ENCODE data around the gene TSPAN32. TPM values are rescaled to one million over a fixed set of nuclear protein-coding genes. Genes with fewer than 3 reads are reported as not detected.

The TSPAN32 gene
- total and polyA plus RNA-seq, 2 donors (not counting 3 experiments of a cell fraction or from before 2014, with no cell fraction given) = not detected

GRCh38 chr11:2252018-2252417 is 49.8 kb upstream of the TSPAN32 start:
- Histone ChIP-seq H3K27me3 (ENCODE audit: control insufficient read depth in 2 of 2, insufficient read depth in 2 of 2, low read length in 2 of 2) (no peaks in the 10 kb centered on the region), H2AFZ (ENCODE audit: low read depth, low read length) (no peak overlapping the region), H4K20me1 (replicated peaks; ENCODE audit: control insufficient read depth, extremely low read depth, insufficient read depth, low read length) (no peaks in the 10 kb centered on the region), H3K9me3 (replicated peaks; ENCODE audit: control insufficient read depth, insufficient read depth, low read length) (no peaks in the 10 kb centered on the region), H3K27ac (ENCODE audit: insufficient read depth, low read depth, low read length) (no peak overlapping the region), H3K79me2 (ENCODE audit: control insufficient read depth, insufficient read depth, low read length) (no peaks in the 10 kb centered on the region), H3K4me3 (replicated peaks in 1 of 3; ENCODE audit: insufficient read depth in 1 of 3, low read depth in 1 of 3, low read length in 3 of 3) (no peak overlapping the region), H3K9ac (replicated peaks; ENCODE audit: extremely low read depth, insufficient read depth, low read length) (no peak overlapping the region), H3K9me1 (replicated peaks; ENCODE audit: control insufficient read depth, extremely low read depth, insufficient read depth, low read length) (no peaks in the 10 kb centered on the region), H3K36me3 (ENCODE audit: control insufficient read depth in 2 of 2, extremely low read depth in 1 of 2, insufficient read depth in 2 of 2, low read length in 2 of 2) (no peaks in the 10 kb centered on the region), H3K4me1 (ENCODE audit: control insufficient read depth, extremely low read depth, insufficient read depth, low read length) (no peaks in the 10 kb centered on the region), H3K4me2 (ENCODE audit: insufficient read depth, low read length) (no peak overlapping the region)
- no peak for FAIRE-seq
- DNase-seq (ENCODE audit: low read depth, low spot score) = no peak
- CTCF ChIA-PET = no interaction called here
- TF ChIP-seq FOS (IDR thresholded peaks at IDR 0.05; ENCODE audit: borderline replicate concordance, insufficient read depth, low read length) = no peak
- no peak for TF ChIP-seq EZH2 (IDR thresholded peaks at IDR 0.05; ENCODE audit: borderline replicate concordance, low read depth, low read length, severe bottlenecking)
- TF ChIP-seq GATA2 (IDR thresholded peaks at IDR 0.05; ENCODE audit: insufficient read depth, insufficient read length, low read depth, low read length) = no peak
- POLR2A ChIA-PET = no interaction called here
- dilution Hi-C loops (cut with MboI; ENCODE audit: extremely low pct_ligation_motif_present, low sequenced_read_pairs) (no loop called here), intact Hi-C loops (cut with micrococcal nuclease) (no loop called here)
- no TSS peak for BruUV-seq (replicated peaks)

GRCh38 chr11:2256293-2256913 is 45.4 kb upstream of the TSPAN32 start:
- FAIRE-seq = no peak

More at GRCh38 chr11:2256293-2256913, 45.4 kb upstream of the TSPAN32 start:
- H3K79me2 ChIP-seq (ENCODE audit: control insufficient read depth, insufficient read depth, low read length) = no peaks in the 10 kb centered on the region
- H3K36me3 ChIP-seq (ENCODE audit: control insufficient read depth in 2 of 2, extremely low read depth in 1 of 2, insufficient read depth in 2 of 2, low read length in 2 of 2) = no peaks in the 10 kb centered on the region
- BruUV-seq (replicated peaks) = no TSS peak
- no peak overlapping the region for H2AFZ ChIP-seq (ENCODE audit: low read depth, low read length)
- no peaks in the 10 kb centered on the region for H3K9me1 ChIP-seq (replicated peaks; ENCODE audit: control insufficient read depth, extremely low read depth, insufficient read depth, low read length)
- ChIA-PET POLR2A (no interaction called here), CTCF (no interaction called here)
- TF ChIP-seq POLR2A (IDR thresholded peaks at IDR 0.05; ENCODE audit: low read depth, low read length) (no peak), MYC (IDR thresholded peaks at IDR 0.05; ENCODE audit: low read depth, low read length) (no peak), CTCF (IDR thresholded peaks at IDR 0.05; ENCODE audit: extremely low read depth in 1 of 2, insufficient read depth in 1 of 2, low read depth in 1 of 2, low read length in 2 of 2) (no peak), FOS (IDR thresholded peaks at IDR 0.05; ENCODE audit: borderline replicate concordance, insufficient read depth, low read length) (no peak)
- TF ChIP-seq, protein P1, sequence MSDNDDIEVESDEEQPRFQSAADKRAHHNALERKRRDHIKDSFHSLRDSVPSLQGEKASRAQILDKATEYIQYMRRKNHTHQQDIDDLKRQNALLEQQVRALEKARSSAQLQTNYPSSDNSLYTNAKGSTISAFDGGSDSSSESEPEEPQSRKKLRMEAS (IDR thresholded peaks at IDR 0.05; ENCODE audit: insufficient read depth, insufficient read length) = no peak
- no peaks in the 10 kb centered on the region for H3K27me3 ChIP-seq (ENCODE audit: control insufficient read depth in 2 of 2, insufficient read depth in 2 of 2, low read length in 2 of 2)
- H4K20me1 ChIP-seq (replicated peaks; ENCODE audit: control insufficient read depth, extremely low read depth, insufficient read depth, low read length) = no peaks in the 10 kb centered on the region
- H3K9me3 ChIP-seq (replicated peaks; ENCODE audit: control insufficient read depth, insufficient read depth, low read length) = no peaks in the 10 kb centered on the region
- no peak for DNase-seq (ENCODE audit: low read depth, low spot score)
- dilution Hi-C loops (cut with MboI; ENCODE audit: extremely low pct_ligation_motif_present, low sequenced_read_pairs) (no loop called here), intact Hi-C loops (cut with micrococcal nuclease) (no loop called here)
- no peaks in the 10 kb centered on the region for H3K4me1 ChIP-seq (ENCODE audit: control insufficient read depth, extremely low read depth, insufficient read depth, low read length)
- no peak overlapping the region for H3K4me3 ChIP-seq (replicated peaks in 1 of 3; ENCODE audit: insufficient read depth in 1 of 3, low read depth in 1 of 3, low read length in 3 of 3)
- H3K27ac ChIP-seq (ENCODE audit: insufficient read depth, low read depth, low read length) = no peak overlapping the region
- no peak overlapping the region for H3K9ac ChIP-seq (replicated peaks; ENCODE audit: extremely low read depth, insufficient read depth, low read length)
- no peak overlapping the region for H3K4me2 ChIP-seq (ENCODE audit: insufficient read depth, low read length)

Measured in endothelial cell of umbilical vein (primary cell).